ENCODE data around the gene ARTN.

DNA sequence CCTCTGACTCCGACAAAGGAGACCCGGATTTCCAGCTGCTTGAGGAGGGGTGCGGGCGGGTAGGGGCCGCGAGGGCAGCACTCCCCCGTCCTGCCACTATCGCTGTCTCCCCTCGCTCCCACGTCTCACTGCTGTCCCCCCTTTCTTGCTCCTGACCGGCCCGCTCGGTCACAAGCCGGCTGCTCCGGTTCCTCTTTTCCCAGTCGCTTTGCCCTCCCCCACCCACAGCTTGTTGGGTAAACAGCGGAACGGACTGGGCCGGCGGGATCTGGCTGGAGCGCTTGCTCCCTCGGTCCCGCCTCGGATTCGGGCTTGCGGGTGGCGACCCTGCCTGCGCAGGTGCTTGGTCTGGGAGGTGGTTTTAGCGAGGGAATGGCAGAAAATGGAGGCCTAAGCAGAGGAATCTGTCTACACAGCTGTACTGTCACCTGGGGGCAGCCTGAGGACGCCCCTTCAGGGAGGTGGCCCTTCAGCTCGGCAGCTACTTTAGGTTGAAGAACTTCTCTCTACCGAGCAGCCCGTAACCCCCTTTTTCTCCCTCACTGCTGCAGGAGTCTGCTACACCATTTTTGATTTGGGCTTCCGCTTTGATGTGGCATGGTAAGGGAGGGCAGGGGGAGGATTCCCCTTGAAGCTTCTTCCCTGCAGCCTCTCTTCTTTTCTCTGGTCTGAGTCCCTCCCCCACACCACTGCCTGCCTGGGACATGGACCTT lies 41.8 kb downstream of the ARTN start:
- TF ChIP-seq EGR1 (IDR thresholded peaks at IDR 0.05), result no peak
- TF ChIP-seq CEBPB (IDR thresholded peaks at IDR 0.05), result no peak
- no peak for TF ChIP-seq CREB1 (IDR thresholded peaks at IDR 0.05; ENCODE audit: low read depth)
